Nephron (organoid): ENCODE results near the gene TTLL7.
A peak's percentile ranks its signal among the peaks of the same experiment; 100 is the strongest.

Experiments
- H3K27ac Mint-ChIP-seq, 3 experiments: 2 replicates each; pipeline ENCODE4 v1.8.0; 2020; ENCODE audit warnings: mixed read lengths in 3 of 3, mild to moderate bottlenecking in 2 of 3, moderate library complexity in 1 of 3
- H3K27me3 Mint-ChIP-seq: 2 replicates; pipeline ENCODE4 v1.8.0; 2021; ENCODE audit warnings: low read depth, mild to moderate bottlenecking, moderate library complexity, mixed read lengths
- H3K36me3 Mint-ChIP-seq: 2 replicates; pipeline ENCODE4 v1.8.0; 2020; ENCODE audit warnings: low read depth, mixed read lengths
- H3K4me1 Mint-ChIP-seq: 2 replicates; pipeline ENCODE4 v1.8.0; 2020; ENCODE audit warnings: mixed read lengths
- H3K4me3 Mint-ChIP-seq, 3 experiments: 2 replicates each; pipeline ENCODE4 v1.8.0; 2020; ENCODE audit warnings: mild to moderate bottlenecking in 3 of 3, mixed read lengths in 3 of 3, moderate library complexity in 2 of 3
- H3K9me3 Mint-ChIP-seq: 2 replicates; pipeline ENCODE4 v1.8.0; 2020; ENCODE audit warnings: mixed read lengths
- TF ChIP-seq, protein P1 (sequence below), 3 experiments: fragments of 200-600 bp; sonication (generic); IDR thresholded peaks; one replicate each; pipeline ENCODE4 v1.5.0; 2021; ENCODE audit warnings: antibody characterized with exemption in 3 of 3; ENCODE audit not compliant: unreplicated experiment in 3 of 3

Gene TTLL7

DNA sequence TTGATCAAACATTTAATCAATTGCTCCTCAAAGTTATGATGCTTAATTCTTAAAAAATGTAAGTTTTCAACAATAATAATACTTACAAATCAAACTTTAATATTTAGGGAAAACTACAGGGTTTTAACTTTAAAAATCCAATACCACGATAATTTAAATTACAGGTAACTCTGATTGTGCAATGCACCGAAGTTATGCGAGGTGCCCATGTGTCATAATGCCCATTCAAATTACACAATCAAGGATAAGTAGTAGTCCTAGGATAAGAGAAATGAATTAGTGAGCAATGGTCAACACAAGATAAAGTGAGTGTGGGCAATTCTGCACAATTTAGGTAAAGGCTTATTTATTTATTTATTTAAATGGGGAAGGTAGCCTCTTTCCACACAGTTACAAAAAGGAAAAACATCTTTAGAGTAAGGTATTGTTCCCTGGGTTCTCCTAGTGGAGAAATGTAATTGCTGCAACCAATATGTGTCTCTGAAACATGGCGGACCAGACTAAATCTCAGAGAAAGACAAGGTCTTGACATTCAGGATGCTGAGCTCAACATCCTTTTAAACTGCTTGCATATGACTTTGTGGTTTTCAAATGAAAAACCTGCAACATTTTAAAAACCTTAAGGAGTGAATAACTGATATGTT is 164.2 kb downstream of the TTLL7 start:
- H3K9me3 Mint-ChIP-seq = no peaks in the 10 kb centered on the region
- H3K4me3 Mint-ChIP-seq = no peak overlapping the region
- no peak overlapping the region for H3K27ac Mint-ChIP-seq
- no peaks in the 10 kb centered on the region for H3K27me3 Mint-ChIP-seq
- TF ChIP-seq, protein P1, sequence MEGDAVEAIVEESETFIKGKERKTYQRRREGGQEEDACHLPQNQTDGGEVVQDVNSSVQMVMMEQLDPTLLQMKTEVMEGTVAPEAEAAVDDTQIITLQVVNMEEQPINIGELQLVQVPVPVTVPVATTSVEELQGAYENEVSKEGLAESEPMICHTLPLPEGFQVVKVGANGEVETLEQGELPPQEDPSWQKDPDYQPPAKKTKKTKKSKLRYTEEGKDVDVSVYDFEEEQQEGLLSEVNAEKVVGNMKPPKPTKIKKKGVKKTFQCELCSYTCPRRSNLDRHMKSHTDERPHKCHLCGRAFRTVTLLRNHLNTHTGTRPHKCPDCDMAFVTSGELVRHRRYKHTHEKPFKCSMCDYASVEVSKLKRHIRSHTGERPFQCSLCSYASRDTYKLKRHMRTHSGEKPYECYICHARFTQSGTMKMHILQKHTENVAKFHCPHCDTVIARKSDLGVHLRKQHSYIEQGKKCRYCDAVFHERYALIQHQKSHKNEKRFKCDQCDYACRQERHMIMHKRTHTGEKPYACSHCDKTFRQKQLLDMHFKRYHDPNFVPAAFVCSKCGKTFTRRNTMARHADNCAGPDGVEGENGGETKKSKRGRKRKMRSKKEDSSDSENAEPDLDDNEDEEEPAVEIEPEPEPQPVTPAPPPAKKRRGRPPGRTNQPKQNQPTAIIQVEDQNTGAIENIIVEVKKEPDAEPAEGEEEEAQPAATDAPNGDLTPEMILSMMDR (IDR thresholded peaks at IDR 0.05; ENCODE audit: unreplicated experiment in 3 of 3) = no peak
- no peaks in the 10 kb centered on the region for H3K4me1 Mint-ChIP-seq
- H3K36me3 Mint-ChIP-seq = no peaks in the 10 kb centered on the region

- Mint-ChIP-seq H3K27ac (no peak overlapping the region), H3K9me3 (no peaks in the 10 kb centered on the region), H3K27me3 (peaks cover 3% of the 10 kb centered on the region), H3K4me1 (peaks cover 15% of the 10 kb centered on the region), H3K4me3 (no peak overlapping the region), H3K36me3 (no peaks in the 10 kb centered on the region)
- TF ChIP-seq, protein P1 (IDR thresholded peaks at IDR 0.05; ENCODE audit: unreplicated experiment in 3 of 3) = no peak
Measured at GRCh38 chr1:83832194-83832593, 166.7 kb downstream of the TTLL7 start.

- Mint-ChIP-seq H3K36me3 (no peaks in the 10 kb centered on the region), H3K4me1 (peaks cover 18% of the 10 kb centered on the region), H3K27ac (no peak overlapping the region), H3K4me3 (no peak overlapping the region), H3K9me3 (no peaks in the 10 kb centered on the region), H3K27me3 (peaks cover 3% of the 10 kb centered on the region)
- TF ChIP-seq, protein P1 (IDR thresholded peaks at IDR 0.05; ENCODE audit: unreplicated experiment in 3 of 3) = no peak
Measured at GRCh38 chr1:83829106-83829505, 169.8 kb downstream of the TTLL7 start.

DNA sequence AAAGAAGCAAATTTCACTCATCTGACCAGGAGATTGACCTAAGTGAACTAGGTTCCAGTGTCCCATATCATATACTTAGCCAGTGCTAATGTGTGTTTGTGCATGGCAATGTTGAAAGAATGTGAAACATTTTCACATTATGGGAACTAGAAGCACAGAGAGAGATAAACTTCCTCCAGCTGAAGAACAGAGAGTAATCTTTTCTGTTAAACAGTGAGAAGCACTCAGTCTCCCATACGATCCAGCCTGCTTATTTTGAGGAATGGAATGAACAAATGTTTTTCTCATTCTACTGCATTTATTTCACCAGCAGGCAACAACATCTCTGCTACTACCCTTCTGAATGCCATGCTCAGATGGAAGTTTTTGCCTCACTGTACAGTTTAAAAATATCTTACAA is 170.5 kb downstream of the TTLL7 start:
- Mint-ChIP-seq H3K36me3 (no peaks in the 10 kb centered on the region), H3K4me1 (peaks cover 18% of the 10 kb centered on the region)

DNA sequence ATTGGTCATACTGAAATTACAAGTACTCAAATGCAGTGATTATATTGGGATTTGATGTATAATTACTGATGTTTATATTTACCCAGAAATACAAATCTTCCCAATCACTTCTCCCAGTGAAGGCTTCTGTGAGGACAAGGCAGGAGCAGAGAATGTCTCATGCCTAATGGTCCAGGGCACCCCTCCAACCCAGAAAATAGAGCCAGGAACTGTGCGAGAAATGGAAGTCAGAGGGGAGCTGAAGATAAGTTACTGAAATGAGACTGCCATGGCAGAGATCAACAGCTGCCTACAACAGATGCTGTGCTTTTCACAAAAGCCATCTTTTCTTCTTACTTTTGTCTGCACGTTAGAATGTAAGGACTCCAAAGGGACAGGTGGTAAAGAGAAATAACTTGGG is 171.2 kb downstream of the TTLL7 start:
- peak overlapping the region; percentile 30 to 44 (median 35) for H3K27ac Mint-ChIP-seq
- H3K27me3 Mint-ChIP-seq = peaks cover 3% of the 10 kb centered on the region
- peaks cover 5% of the 10 kb centered on the region for H3K9me3 Mint-ChIP-seq
- peaks cover 18% of the 10 kb centered on the region for H3K4me1 Mint-ChIP-seq
- TF ChIP-seq, protein P1 (IDR thresholded peaks at IDR 0.05; ENCODE audit: unreplicated experiment in 3 of 3) = no peak
- no peak overlapping the region for H3K4me3 Mint-ChIP-seq
- no peaks in the 10 kb centered on the region for H3K36me3 Mint-ChIP-seq

More for the DNA sequence above, 170.5 kb downstream of the TTLL7 start:
- Mint-ChIP-seq H3K4me3 (no peak overlapping the region), H3K27me3 (peaks cover 3% of the 10 kb centered on the region), H3K9me3 (peaks cover 5% of the 10 kb centered on the region), H3K27ac (peak overlapping the region in 1 of 3 experiments; percentile 35)
- TF ChIP-seq, protein P1 (IDR thresholded peaks at IDR 0.05; ENCODE audit: unreplicated experiment in 3 of 3) = no peak

GRCh38 chr1:83822208-83822607 is 176.7 kb downstream of the TTLL7 start:
- H3K27me3 Mint-ChIP-seq = no peaks in the 10 kb centered on the region
- H3K4me1 Mint-ChIP-seq = peaks cover 3% of the 10 kb centered on the region
- no peaks in the 10 kb centered on the region for H3K36me3 Mint-ChIP-seq
- H3K4me3 Mint-ChIP-seq = no peak overlapping the region
- peaks cover 17% of the 10 kb centered on the region for H3K9me3 Mint-ChIP-seq
- H3K27ac Mint-ChIP-seq = no peak overlapping the region
- TF ChIP-seq, protein P1 (IDR thresholded peaks at IDR 0.05; ENCODE audit: unreplicated experiment in 3 of 3) = no peak
